Gastrocnemius medialis (tissue), 4 donors: Measurements from ENCODE around the gene MICALL2.

Experiments
- CTCF ChIP-seq, 5 experiments: fragments of 450-650 bp in 3 of 5; fragments of 200-600 bp in 2 of 5; sonication (generic) in 2 of 5; IDR thresholded peaks in 4 of 5; conservative IDR thresholded peaks in 1 of 5; 1 replicate in 4 of 5; 2 replicates in 1 of 5; pipeline ENCODE4 v1.5.1; 2016 to 2019; ENCODE audit warnings: antibody characterized with exemption in 5 of 5, mild to moderate bottlenecking in 3 of 5, moderate library complexity in 3 of 5
- POLR2A ChIP-seq, 2 donors: fragments of 450-650 bp; IDR thresholded peaks; one replicate each; pipeline ENCODE4 v1.6.1; 2017; ENCODE audit warnings: antibody characterized with exemption in 2 of 2, mild to moderate bottlenecking in 2 of 2, moderate library complexity in 2 of 2

GRCh38 chr7:1498370-1499305, 39.4 kb upstream of the MICALL2 start:
- TF ChIP-seq CTCF (IDR thresholded peaks at IDR 0.05 in 4 of 5, conservative IDR thresholded peaks at IDR 0.05 in 1 of 5) (no peak), POLR2A (IDR thresholded peaks at IDR 0.05) (no peak)
